HG03196 (cell line): ENCODE data around the gene MAP3K5.

Experiments
- ATAC-seq: cut with Tn5 transposase; IDR thresholded peaks from one replicate; pipeline ENCODE4 v1.9.1; 2021; ENCODE audit not compliant: unreplicated experiment

MAP3K5 gene

DNA sequence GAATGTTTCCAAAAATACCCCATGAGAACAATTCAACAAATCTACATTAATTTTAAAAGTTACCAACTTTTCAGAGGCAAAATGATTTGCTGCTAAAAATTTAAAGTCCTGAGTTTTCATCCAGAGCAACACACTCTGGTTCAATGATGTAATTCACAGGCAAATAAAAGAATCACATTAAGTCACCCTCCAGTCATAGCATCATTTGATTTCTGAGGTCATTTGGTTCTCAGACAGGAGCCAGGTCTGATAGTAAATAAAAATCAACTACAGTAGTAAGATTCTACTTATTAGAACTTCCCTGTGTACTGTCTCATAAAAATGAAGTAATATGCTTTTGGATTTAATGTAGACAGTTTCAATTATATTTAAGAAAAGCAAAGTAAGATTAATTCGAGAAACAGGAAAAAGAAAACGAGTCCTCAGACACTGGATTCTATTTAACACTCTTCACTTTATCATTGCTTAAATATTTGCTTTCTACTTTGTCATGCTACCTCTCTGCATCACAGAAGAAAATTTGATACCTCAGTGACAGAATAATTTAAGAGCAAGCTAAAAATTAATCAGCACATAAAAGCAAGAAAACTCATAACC is 267.8 kb downstream of the MAP3K5 start:
- ATAC-seq: no peak

DNA sequence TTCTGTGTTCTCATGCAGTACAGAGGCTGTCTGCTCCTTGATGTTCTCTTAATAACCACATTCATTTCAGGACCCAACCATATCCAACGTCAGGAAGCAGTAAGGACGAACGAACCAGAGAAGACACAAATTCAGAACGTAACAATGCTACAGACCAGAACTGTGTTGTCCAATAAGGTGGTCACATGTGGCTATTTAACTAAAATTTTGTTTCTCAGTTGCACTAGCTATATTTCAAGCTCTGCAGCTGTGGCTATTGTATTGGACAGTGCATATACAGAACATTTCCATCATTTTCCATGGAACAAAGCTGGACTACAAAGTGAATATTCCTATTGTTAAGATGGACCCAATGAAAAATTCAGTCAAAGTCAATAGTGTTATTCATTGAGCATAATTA is 269.1 kb downstream of the MAP3K5 start:
- no peak for ATAC-seq

GRCh38 chr6:136522636-136523035 is 269.6 kb downstream of the MAP3K5 start:
- ATAC-seq: no peak

DNA sequence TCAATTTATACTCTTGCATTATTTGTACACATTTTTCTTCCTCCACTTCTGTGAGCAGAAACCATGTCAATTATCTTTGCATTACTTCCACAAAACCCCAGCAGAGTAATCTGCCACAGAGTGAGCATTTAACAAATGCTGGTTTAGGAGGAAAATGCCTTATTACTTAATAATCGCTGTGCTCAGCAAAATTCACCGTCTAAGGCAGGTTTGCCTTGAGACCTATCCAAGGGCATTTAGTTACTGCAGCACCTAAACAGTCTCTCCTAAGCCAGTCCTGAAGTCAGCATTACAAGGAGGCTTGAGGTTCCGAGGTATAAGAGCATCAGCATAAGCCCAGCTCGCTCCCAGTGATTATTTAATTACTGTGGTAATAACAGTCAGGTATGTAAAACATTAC is 270.4 kb downstream of the MAP3K5 start:
- no peak for ATAC-seq

DNA sequence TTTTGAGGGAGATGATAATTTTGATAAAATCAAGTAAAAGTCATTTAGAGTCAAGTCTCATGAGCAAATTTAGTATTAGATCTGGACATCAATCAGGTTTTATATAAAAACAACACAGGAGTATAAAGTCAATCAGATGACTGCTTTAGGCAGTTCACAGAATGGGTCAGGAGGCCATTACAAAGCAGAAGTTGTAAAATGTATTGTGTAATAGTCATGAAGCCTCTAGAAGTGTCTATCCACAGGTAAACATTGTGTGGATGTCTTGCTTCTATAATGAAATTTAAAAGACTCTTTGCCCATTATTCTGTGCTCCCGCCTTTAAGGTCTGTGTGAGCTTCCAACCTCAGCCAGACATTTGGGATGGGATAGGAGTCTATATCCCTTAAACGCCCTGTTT is 270.9 kb downstream of the MAP3K5 start:
- no peak for ATAC-seq

- no peak for ATAC-seq
These were observed 271.8 kb downstream of the MAP3K5 start for GRCh38 chr6:136520517-136520916.

- ATAC-seq: no peak
These were observed 274.7 kb downstream of the MAP3K5 start for GRCh38 chr6:136517582-136517981.

DNA sequence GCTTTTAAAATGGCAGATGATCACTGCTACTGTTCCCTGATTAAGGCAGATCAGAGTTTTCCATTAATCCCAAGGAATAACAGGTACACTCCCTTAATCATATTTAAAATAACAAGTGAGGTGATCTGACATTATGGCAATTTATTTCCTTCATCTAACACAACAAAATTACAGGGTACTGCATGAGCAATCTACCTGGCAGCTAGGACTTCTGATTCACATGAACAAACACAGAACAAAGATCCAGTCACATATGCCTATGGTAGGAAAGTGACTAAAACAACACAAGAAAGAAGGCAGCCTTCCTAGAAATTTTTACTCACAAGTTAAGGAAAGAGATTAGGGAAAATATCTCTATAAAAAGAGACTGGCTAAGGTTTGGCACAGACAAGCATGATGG is 275.3 kb downstream of the MAP3K5 start:
- ATAC-seq: no peak

- no peak for ATAC-seq
These were observed 277.7 kb downstream of the MAP3K5 start for GRCh38 chr6:136514591-136514990.

DNA sequence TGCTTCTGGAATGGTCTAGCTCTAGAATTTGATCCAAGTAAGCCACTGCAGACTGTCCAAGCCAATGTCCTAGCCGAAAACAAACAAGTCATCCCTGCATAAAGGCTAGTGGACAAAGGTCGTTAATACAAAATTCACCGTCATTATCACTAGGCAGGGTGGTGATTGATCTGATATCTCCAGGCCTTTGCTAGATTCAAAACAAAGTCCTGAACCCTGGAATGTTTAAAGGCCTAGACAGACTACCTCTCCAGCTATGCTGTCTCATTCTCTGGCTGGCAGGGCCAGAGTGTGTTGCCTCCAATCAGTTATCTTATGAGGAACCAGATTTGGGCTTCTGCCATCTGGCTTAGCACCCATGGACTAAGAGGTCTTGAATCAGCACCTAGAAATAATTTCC is 280.4 kb downstream of the MAP3K5 start:
- no peak for ATAC-seq

DNA sequence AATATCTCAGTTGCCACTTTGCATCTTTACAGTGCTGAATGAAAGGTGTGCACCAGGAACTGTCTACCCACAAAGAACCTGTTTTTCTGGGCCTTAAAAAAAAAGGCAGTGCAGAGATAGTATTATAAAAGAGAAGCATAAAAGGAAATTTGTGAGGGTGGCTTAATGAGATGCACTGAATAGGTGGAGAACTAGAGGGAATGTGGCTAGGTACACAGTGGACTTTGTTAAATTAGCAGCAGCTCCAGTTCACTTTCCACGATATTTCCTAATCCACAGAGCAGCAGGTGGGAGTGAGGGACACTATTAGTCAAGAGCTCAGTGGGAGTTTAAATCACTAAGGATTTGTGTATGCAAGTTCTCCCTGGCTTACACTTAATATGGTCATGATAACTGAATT is 280.9 kb downstream of the MAP3K5 start:
- ATAC-seq: no peak

DNA sequence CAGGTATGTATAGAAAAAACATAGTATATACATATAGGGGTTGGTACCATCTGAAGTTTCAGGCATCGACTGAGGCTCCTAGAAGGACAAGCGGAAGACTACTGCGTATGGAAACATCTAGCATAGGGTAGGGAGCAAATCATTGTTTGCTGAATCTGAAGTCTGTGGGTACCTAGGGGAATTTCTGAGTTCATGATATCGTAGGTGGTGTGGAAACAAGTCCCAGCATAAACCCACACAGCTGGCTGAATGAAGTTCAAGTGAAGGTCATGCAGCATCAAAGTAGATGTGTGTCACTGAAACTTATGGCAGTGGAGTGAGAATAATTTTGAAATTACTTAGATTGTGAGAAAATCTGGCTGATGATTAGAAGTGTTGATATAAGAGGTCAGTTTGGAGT is 281.5 kb downstream of the MAP3K5 start:
- no peak for ATAC-seq

GRCh38 chr6:136510299-136510698 is 282.0 kb downstream of the MAP3K5 start:
- no peak for ATAC-seq

DNA sequence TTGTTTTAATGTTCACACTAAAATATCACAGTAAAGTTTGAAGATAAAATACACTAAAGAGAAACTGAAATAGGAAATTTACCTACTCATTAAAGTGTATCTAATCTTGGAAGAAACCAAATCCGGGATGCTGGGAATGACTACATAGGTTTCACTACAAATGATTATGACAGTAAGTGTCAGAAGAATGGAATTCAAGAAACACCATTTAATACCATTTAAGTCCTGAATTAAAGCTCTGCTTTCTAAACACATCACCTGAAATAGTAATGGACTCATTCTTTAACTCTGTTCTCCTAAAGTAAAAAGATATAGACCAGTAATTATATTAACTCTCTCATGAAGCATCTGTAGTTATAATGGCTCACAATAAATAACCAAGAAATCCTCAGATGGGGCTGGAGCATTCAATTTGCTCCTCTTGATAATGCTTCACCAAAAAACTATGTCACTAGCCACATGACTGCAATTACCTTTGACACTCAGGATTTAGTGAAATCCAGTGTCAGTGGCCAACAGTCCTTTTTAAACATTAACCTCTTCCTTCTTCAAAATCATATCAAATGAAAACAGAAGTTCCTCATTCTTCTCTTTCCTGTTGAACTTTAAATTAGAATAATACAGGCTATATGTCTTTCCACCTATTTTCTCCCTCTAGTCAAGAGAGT is 283.4 kb downstream of the MAP3K5 start:
- no peak for ATAC-seq
